Hepatocyte (in vitro differentiated cells): ENCODE results near the gene NEU3. TPM values are rescaled to one million over a fixed set of nuclear protein-coding genes. Genes with fewer than 3 reads are reported as not detected.
"Not testable (repeated sequence)": the region's sequence is repeated elsewhere in the genome, so short reads cannot be mapped to it uniquely, and the experiment has no call there.

ENCODE experiments used
- DNase-seq: peaks from one replicate; pipeline ENCODE4 v3.0.0-alpha.2; 2016; ENCODE audit warnings: low spot score
- H2AFZ ChIP-seq: fragments of 200-600 bp; sonication (generic); 2 replicates; pipeline ENCODE4 v1.6.0; 2016; ENCODE audit warnings: antibody characterized with exemption, mild to moderate bottlenecking
- H3K27ac ChIP-seq: fragments of 200-600 bp; sonication (generic); 2 replicates; pipeline ENCODE4 v1.5.1; 2016; ENCODE audit warnings: mild to moderate bottlenecking
- H3K27me3 ChIP-seq: fragments of 200-600 bp; sonication (generic); 2 replicates; pipeline ENCODE4 v1.6.1; 2016
- H3K36me3 ChIP-seq: fragments of 200-600 bp; sonication (generic); replicated peaks from 2 replicates; pipeline ENCODE4 v1.5.1; 2016; ENCODE audit warnings: low read depth; ENCODE audit not compliant: insufficient read depth
- H3K4me1 ChIP-seq: fragments of 200-600 bp; sonication (generic); 2 replicates; pipeline ENCODE4 v1.5.1; 2016; ENCODE audit warnings: mild to moderate bottlenecking, moderate library complexity; ENCODE audit not compliant: insufficient read depth
- H3K4me2 ChIP-seq: fragments of 200-600 bp; sonication (generic); 2 replicates; pipeline ENCODE4 v1.6.0; 2016
- H3K4me3 ChIP-seq: fragments of 200-600 bp; sonication (generic); 2 replicates; pipeline ENCODE4 v1.5.1; 2016; ENCODE audit warnings: mild to moderate bottlenecking
- H3K79me2 ChIP-seq: fragments of 200-600 bp; sonication (generic); 2 replicates; pipeline ENCODE4 v1.6.0; 2017; ENCODE audit warnings: mild to moderate bottlenecking
- H3K9me2 ChIP-seq: fragments of 200-600 bp; sonication (generic); replicated peaks from 2 replicates; pipeline ENCODE4 v1.6.0; 2017; ENCODE audit warnings: mild to moderate bottlenecking; ENCODE audit not compliant: insufficient read depth
- H3K9me3 ChIP-seq: fragments of 200-600 bp; sonication (generic); 2 replicates; pipeline ENCODE4 v1.5.1; 2016; ENCODE audit warnings: low read depth, mild to moderate bottlenecking
- H4K20me1 ChIP-seq: fragments of 200-600 bp; sonication (generic); 2 replicates; pipeline ENCODE4 v1.6.0; 2016; ENCODE audit warnings: mild to moderate bottlenecking; ENCODE audit not compliant: insufficient read depth, poor library complexity, severe bottlenecking
- EZH2 ChIP-seq: fragments of 200-600 bp; sonication (generic); IDR thresholded peaks from 2 replicates; pipeline ENCODE4 v1.6.1; 2016; ENCODE audit warnings: antibody characterized with exemption, mild to moderate bottlenecking, borderline replicate concordance
- EZH2phosphoT487 ChIP-seq: fragments of 200-600 bp; sonication (generic); IDR thresholded peaks from one replicate; pipeline ENCODE4 v1.6.1; 2018; ENCODE audit warnings: antibody characterized with exemption, mild to moderate bottlenecking, low read depth, moderate library complexity; ENCODE audit not compliant: unreplicated experiment, severe bottlenecking
- WGBS: methylation state at CpG from one replicate; pipeline ENCODE4 v1.1.6; 2016; ENCODE audit warnings: low lambda C conversion rate; ENCODE audit errors: missing lambda C conversion rate; 5-methylcytosine and 5-hydroxymethylcytosine counted together
- polyA plus RNA-seq: library from polyadenylated mRNA; unstranded; fragments of >200 nt; fragmentation: Nextera tagmentation; extraction: Ambion mirVana; gene quantifications from 2 replicates; pipeline ENCODE4 v1.2.1, GENCODE V29; 2016
- total RNA-seq: library from RNA; depleted of rRNA; stranded (reverse); fragments of >200 nt; gene quantifications from 2 replicates; pipeline ENCODE4 v1.2.3, GENCODE V29; 2014
- TF ChIP-seq, protein P1 (sequence below): fragments of 200-600 bp; sonication (generic); IDR thresholded peaks from 2 replicates; pipeline ENCODE4 v1.5.1; 2016; ENCODE audit warnings: antibody characterized with exemption, mild to moderate bottlenecking; ENCODE audit not compliant: poor library complexity

NEU3 gene
- total and polyA plus RNA-seq, 2 experiments from 2014 or later = 4.3 to 11.7 TPM

DNA sequence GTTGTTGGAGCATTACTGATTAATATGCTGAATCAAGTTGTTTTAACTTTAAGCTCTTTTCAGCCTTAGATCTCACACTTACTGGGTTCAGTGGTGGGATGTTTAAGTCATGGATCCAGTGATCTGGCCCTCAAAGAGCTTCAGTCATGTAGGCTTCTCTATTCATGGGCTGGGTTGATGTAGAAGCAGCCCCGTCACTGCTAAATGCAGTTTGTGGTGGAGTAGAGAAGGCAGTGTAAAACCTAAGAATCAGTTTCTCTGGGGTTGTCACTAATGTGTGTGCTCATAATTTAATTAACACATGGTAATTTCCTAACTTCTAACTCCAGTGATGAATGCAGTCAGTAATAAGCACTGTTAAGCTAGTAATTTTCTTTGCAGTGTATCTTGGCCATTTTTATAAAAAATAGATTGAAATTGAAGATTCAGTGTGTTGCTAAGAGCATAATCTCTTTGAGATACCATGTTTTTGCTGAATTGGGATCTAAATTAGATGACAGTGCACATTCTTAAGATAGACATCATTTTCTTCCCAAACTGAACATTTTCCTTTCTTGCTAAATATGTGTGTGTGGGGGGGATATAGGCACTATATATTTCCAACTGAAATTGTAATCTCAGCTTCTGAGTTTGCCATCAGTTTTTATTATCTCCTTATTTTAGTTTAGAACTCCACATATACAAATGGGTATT lies 30.6 kb upstream of the NEU3 start:
- 100% methylated on average over 1 of the region's 1 CpG for WGBS
- no peaks in the 10 kb centered on the region for H3K36me3 ChIP-seq
- no peak overlapping the region for H2AFZ ChIP-seq
- no peak overlapping the region for H3K27ac ChIP-seq
- peaks cover 63% of the 10 kb centered on the region for H4K20me1 ChIP-seq
- no peak overlapping the region for H3K4me3 ChIP-seq
- H3K4me2 ChIP-seq = peak overlapping the region; percentile 32
- no peaks in the 10 kb centered on the region for H3K4me1 ChIP-seq
- H3K79me2 ChIP-seq = peaks cover 98% of the 10 kb centered on the region
- no peaks in the 10 kb centered on the region for H3K9me2 ChIP-seq
- DNase-seq = no peak
- no peaks in the 10 kb centered on the region for H3K27me3 ChIP-seq
- no peaks in the 10 kb centered on the region for H3K9me3 ChIP-seq
- TF ChIP-seq, protein P1, sequence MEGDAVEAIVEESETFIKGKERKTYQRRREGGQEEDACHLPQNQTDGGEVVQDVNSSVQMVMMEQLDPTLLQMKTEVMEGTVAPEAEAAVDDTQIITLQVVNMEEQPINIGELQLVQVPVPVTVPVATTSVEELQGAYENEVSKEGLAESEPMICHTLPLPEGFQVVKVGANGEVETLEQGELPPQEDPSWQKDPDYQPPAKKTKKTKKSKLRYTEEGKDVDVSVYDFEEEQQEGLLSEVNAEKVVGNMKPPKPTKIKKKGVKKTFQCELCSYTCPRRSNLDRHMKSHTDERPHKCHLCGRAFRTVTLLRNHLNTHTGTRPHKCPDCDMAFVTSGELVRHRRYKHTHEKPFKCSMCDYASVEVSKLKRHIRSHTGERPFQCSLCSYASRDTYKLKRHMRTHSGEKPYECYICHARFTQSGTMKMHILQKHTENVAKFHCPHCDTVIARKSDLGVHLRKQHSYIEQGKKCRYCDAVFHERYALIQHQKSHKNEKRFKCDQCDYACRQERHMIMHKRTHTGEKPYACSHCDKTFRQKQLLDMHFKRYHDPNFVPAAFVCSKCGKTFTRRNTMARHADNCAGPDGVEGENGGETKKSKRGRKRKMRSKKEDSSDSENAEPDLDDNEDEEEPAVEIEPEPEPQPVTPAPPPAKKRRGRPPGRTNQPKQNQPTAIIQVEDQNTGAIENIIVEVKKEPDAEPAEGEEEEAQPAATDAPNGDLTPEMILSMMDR = no peak
- TF ChIP-seq EZH2 = no peak
- no peak for TF ChIP-seq EZH2phosphoT487

DNA sequence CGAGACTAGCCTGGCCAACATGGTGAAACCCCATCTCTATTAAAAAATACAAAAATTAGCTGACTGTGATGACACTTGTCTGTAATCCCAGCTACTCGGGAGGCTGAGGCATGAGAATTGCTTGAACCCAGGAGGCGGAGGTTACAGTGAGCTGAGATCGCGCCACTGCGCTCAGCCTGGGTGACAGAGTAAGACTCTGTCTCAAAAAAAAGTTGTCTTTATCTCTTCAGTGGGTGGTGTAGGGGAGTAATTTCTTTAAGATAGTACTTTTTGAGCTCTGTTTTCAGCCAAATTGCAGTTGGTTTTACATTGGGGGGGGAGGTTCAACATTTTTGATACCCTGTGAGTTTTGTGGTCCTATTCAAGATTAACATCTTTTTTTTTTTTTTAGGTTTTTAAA lies 28.6 kb upstream of the NEU3 start:
- WGBS = 99% methylated on average over 6 of the region's 6 CpGs

DNA sequence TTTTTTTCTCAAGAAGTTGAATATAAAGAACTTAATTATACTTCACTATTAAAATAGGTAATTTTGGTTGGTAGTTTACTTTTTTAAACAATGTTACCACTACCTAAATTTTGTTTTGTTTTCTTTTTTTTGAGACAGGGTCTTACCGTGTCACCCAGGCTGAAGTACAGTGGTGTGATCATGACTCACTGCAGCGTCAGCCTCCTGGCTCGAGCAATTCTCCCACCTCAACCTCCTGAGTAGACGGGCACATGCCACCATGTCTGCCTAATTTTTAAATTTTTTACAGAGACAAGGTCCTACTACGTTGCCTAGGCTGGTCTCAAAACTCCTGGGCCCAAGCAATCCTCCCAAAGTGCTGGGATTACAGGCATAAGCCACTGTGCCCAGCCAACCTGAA lies 22.1 kb upstream of the NEU3 start:
- no peak overlapping the region for H3K4me2 ChIP-seq
- peaks cover 75% of the 10 kb centered on the region for H3K79me2 ChIP-seq
- no peaks in the 10 kb centered on the region for H3K27me3 ChIP-seq
- peaks cover 5% of the 10 kb centered on the region for H3K4me1 ChIP-seq
- peaks cover 24% of the 10 kb centered on the region for H4K20me1 ChIP-seq
- no peak overlapping the region for H3K4me3 ChIP-seq
- H3K9me2 ChIP-seq = no peaks in the 10 kb centered on the region
- no peak overlapping the region for H2AFZ ChIP-seq
- peaks cover 3% of the 10 kb centered on the region for H3K36me3 ChIP-seq
- 82% methylated on average over 5 of the region's 5 CpGs for WGBS
- no peak overlapping the region for H3K27ac ChIP-seq
- no peak for DNase-seq
- H3K9me3 ChIP-seq = no peaks in the 10 kb centered on the region
- TF ChIP-seq, protein P1 = no peak
- no peak for TF ChIP-seq EZH2phosphoT487
- TF ChIP-seq EZH2 = no peak

More for the DNA sequence above, 28.6 kb upstream of the NEU3 start:
- H3K27me3 ChIP-seq, H2AFZ ChIP-seq, H3K27ac ChIP-seq, H3K4me1 ChIP-seq, H3K4me2 ChIP-seq, H3K9me2 ChIP-seq, H3K9me3 ChIP-seq, H3K4me3 ChIP-seq, DNase-seq, H3K36me3 ChIP-seq: not testable (repeated sequence)
- H3K79me2 ChIP-seq = peaks cover 93% of the 10 kb centered on the region
- H4K20me1 ChIP-seq = peaks cover 71% of the 10 kb centered on the region

DNA sequence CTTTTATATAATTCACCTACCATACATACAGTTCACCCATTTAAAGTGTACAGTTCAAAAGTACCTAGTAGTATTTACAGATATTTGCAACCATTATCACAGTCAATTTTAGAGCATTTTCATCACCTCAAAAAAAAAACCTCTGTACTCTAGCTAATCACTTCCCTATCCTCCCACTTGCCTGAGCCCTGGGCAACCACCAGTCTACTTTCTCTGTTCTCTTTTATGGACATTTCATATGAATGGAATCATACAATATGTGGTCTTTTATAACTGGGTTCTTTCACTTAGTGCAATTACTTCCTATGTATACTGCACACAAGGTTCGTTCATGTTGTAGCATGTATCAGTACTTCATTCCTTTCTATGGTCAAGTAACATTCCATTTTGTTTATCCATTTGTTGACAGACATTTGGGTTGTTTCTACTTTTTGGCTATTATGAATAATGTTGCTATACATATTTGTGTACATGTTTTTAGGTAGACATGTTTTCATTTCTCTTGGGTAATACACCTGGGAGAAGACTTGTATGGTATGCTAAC lies 17.8 kb upstream of the NEU3 start:
- WGBS = 91% methylated on average over 1 of the region's 1 CpG
- Histone ChIP-seq H3K4me1 (no peaks in the 10 kb centered on the region), H3K79me2 (peaks cover 61% of the 10 kb centered on the region), H3K4me2 (no peak overlapping the region), H3K36me3 (peaks cover 8% of the 10 kb centered on the region), H3K27me3 (no peaks in the 10 kb centered on the region), H3K9me2 (no peaks in the 10 kb centered on the region), H3K4me3 (no peak overlapping the region), H2AFZ (no peak overlapping the region), H4K20me1 (peaks cover 11% of the 10 kb centered on the region), H3K9me3 (no peaks in the 10 kb centered on the region), H3K27ac (no peak overlapping the region)
- DNase-seq = no peak
- TF ChIP-seq, protein P1 = no peak
- TF ChIP-seq EZH2 = no peak
- TF ChIP-seq EZH2phosphoT487 = no peak
